Ishikawa (cell line): ENCODE results near the gene PIGM.

Source experiments
- CEBPB ChIP-seq: IDR thresholded peaks from 2 replicates; pipeline ENCODE4 v1.6.1; 2012
- CREB1 ChIP-seq: IDR thresholded peaks from 2 replicates; pipeline ENCODE4 v1.6.1; 2012; ENCODE audit warnings: low read depth
- EGR1 ChIP-seq: IDR thresholded peaks from 2 replicates; pipeline ENCODE4 v1.6.1; 2012
- EP300 ChIP-seq: IDR thresholded peaks from 2 replicates; pipeline ENCODE4 v1.6.1; 2012; ENCODE audit warnings: borderline replicate concordance
- FOXM1 ChIP-seq: IDR thresholded peaks from 2 replicates; pipeline ENCODE4 v1.6.1; 2012; ENCODE audit warnings: low read depth, borderline replicate concordance
- NFIC ChIP-seq: IDR thresholded peaks from 2 replicates; pipeline ENCODE4 v1.6.1; 2012
- RAD21 ChIP-seq: IDR thresholded peaks from 2 replicates; pipeline ENCODE4 v1.6.1; 2012; ENCODE audit warnings: low read depth
- TAF1 ChIP-seq: IDR thresholded peaks from 2 replicates; pipeline ENCODE4 v1.6.1; 2012; ENCODE audit warnings: low read depth, mild to moderate bottlenecking
- TCF12 ChIP-seq: IDR thresholded peaks from 2 replicates; pipeline ENCODE4 v1.6.1; 2012; ENCODE audit warnings: low read depth
- TEAD4 ChIP-seq: IDR thresholded peaks from 2 replicates; pipeline ENCODE4 v1.6.1; 2012
- YY1 ChIP-seq: IDR thresholded peaks from 2 replicates; pipeline ENCODE4 v1.6.1; 2012; ENCODE audit warnings: low read depth
- ZBTB7A ChIP-seq: IDR thresholded peaks from 2 replicates; pipeline ENCODE4 v1.6.1; 2012; ENCODE audit warnings: low read depth
- TF ChIP-seq, protein P1 (sequence below): IDR thresholded peaks from 2 replicates; pipeline ENCODE4 v1.6.1; 2012
- TF ChIP-seq, protein P2 (sequence below): IDR thresholded peaks from 2 replicates; pipeline ENCODE4 v1.6.1; 2012; ENCODE audit warnings: low read depth, mild to moderate bottlenecking
- TF ChIP-seq, protein P3 (sequence below): IDR thresholded peaks from 2 replicates; pipeline ENCODE4 v1.6.1; 2012

Gene PIGM

DNA sequence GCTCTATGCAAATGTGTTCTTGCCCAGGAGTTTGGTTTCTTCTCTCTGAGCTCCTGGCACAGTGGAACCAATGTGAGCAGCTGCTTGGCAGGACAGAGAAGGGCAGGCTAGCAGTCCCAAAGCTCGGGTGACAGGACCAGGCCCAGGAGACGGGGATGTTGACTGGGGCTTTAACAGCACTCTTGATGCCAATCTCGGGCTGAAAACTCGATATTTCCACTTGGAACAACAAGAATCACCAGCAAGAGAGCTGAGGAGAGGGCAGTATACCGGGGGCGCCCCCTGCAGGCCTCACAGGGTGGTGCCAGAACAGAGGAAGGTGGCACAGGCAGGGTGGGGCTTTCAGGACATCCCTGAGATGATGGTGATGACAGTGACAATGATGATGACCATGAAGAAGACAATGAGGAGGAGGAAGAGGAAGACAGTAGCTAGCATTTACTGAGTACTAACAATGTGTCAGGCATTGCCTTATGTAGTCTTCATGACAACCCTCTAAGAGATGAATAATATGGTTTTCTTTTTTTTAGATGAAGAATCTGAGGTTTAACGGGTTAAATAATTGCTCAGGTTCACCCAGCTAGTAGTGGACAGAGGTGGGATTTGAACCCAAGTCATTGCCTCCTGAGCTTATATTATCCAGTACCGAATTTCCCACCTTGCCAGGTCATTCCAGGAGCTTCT is 46.9 kb upstream of the PIGM start:
- peak; percentile 82 for TF ChIP-seq RAD21
- no peak for TF ChIP-seq EGR1

DNA sequence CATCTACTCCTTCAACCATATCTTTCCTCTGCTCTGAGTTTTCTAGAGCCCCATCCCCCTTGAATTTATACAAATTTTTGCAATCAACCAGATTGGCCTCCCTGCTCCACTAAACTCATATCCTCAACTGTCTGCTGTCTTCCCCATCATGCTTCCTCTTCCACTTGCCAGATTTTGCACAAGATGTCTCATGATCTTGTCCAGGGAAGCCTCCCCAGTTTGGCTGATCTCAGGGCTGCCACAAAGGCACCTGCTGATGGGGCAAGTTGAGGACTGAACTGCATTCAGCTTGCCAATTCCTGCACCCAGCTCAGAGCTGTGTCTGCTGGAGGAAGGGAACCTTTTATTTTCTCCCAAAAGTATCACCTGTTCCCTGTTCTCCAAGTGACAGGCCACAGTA is 45.7 kb upstream of the PIGM start:
- TF ChIP-seq TAF1 (no peak), TCF12 (no peak), NFIC (no peak), CREB1 (no peak), TEAD4 (no peak)
- TF ChIP-seq, protein P1, sequence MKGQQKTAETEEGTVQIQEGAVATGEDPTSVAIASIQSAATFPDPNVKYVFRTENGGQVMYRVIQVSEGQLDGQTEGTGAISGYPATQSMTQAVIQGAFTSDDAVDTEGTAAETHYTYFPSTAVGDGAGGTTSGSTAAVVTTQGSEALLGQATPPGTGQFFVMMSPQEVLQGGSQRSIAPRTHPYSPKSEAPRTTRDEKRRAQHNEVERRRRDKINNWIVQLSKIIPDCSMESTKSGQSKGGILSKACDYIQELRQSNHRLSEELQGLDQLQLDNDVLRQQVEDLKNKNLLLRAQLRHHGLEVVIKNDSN = no peak

DNA sequence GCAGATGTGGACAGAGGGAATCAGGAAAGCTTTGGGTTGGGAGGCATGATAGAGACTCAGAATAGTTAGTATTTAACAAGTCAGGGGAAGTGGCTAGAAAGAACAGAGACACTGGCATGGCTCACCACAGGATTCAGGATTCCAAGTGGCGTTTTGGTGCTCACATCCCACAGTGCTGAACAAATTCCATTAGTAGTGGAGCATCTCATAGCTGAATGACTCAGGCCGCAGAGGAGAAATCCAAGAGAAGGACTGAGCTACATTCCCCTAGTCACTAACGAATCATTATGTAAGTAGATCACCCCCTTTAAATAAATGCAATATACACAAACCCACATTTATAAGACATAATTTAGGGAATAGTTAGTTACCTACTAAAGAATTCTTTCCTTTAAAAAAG is 44.5 kb upstream of the PIGM start:
- no peak for TF ChIP-seq ZBTB7A
- TF ChIP-seq, protein P2, sequence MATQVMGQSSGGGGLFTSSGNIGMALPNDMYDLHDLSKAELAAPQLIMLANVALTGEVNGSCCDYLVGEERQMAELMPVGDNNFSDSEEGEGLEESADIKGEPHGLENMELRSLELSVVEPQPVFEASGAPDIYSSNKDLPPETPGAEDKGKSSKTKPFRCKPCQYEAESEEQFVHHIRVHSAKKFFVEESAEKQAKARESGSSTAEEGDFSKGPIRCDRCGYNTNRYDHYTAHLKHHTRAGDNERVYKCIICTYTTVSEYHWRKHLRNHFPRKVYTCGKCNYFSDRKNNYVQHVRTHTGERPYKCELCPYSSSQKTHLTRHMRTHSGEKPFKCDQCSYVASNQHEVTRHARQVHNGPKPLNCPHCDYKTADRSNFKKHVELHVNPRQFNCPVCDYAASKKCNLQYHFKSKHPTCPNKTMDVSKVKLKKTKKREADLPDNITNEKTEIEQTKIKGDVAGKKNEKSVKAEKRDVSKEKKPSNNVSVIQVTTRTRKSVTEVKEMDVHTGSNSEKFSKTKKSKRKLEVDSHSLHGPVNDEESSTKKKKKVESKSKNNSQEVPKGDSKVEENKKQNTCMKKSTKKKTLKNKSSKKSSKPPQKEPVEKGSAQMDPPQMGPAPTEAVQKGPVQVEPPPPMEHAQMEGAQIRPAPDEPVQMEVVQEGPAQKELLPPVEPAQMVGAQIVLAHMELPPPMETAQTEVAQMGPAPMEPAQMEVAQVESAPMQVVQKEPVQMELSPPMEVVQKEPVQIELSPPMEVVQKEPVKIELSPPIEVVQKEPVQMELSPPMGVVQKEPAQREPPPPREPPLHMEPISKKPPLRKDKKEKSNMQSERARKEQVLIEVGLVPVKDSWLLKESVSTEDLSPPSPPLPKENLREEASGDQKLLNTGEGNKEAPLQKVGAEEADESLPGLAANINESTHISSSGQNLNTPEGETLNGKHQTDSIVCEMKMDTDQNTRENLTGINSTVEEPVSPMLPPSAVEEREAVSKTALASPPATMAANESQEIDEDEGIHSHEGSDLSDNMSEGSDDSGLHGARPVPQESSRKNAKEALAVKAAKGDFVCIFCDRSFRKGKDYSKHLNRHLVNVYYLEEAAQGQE = no peak
- no peak for TF ChIP-seq EGR1
- no peak for TF ChIP-seq CEBPB
- TF ChIP-seq, protein P3, sequence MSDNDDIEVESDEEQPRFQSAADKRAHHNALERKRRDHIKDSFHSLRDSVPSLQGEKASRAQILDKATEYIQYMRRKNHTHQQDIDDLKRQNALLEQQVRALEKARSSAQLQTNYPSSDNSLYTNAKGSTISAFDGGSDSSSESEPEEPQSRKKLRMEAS = no peak
- no peak for TF ChIP-seq TEAD4
- TF ChIP-seq TCF12 = no peak
- no peak for TF ChIP-seq FOXM1
- no peak for TF ChIP-seq YY1
- TF ChIP-seq, protein P1 = no peak
- no peak for TF ChIP-seq NFIC
- no peak for TF ChIP-seq TAF1
- TF ChIP-seq CREB1 = no peak
- no peak for TF ChIP-seq RAD21
- TF ChIP-seq EP300 = no peak

DNA sequence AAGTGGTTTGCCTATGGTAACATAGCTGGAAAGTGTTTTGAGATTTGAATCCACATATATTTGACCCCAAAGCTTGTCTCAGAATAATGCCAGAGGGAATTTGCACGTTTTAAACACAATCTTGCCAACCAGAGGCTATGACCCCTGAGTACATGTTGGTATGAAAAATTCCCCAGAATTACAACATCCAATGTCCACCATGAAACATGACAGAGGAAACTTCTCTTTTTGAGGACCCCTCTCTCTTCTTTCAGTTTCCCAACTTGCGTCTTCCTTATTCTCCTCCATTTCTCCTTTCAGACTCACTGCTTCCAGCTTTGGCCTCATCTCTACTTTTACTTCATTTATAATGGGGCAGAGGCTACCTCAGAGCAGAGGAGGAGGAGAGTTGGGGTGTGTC is 44.0 kb upstream of the PIGM start:
- no peak for TF ChIP-seq EP300
- TF ChIP-seq ZBTB7A = no peak
- TF ChIP-seq NFIC = no peak
- TF ChIP-seq YY1 = no peak
- TF ChIP-seq, protein P3 = no peak
- TF ChIP-seq, protein P1 = no peak
- no peak for TF ChIP-seq CEBPB
- no peak for TF ChIP-seq EGR1
- TF ChIP-seq TCF12 = no peak
- TF ChIP-seq TEAD4 = no peak
- no peak for TF ChIP-seq CREB1
- TF ChIP-seq RAD21 = no peak

DNA sequence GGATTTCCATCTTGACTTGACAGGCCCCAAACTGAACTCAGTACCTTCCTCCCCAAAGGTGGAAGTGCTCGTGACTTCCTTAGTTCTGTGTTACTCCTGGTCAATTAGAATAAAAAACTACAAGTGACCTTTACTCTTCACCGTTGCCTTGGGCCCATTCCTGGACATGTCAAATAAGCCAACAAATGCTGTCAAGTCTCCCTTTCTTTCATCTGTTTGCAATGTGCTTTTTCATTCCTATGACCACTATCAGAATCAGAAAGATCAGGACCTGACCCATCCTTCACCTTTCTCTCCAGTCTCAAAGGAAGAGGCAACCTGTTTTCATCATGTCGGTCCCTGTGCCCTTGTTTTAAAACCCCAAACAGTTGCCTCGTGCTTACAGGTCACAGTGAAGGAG is 43.1 kb upstream of the PIGM start:
- TF ChIP-seq CREB1 = no peak
- no peak for TF ChIP-seq EP300
- TF ChIP-seq CEBPB = no peak
- TF ChIP-seq TEAD4 = no peak
- no peak for TF ChIP-seq YY1
- TF ChIP-seq, protein P1 = no peak
- no peak for TF ChIP-seq TAF1
- no peak for TF ChIP-seq RAD21
- no peak for TF ChIP-seq TCF12
- TF ChIP-seq, protein P3 = no peak
- TF ChIP-seq NFIC = no peak

DNA sequence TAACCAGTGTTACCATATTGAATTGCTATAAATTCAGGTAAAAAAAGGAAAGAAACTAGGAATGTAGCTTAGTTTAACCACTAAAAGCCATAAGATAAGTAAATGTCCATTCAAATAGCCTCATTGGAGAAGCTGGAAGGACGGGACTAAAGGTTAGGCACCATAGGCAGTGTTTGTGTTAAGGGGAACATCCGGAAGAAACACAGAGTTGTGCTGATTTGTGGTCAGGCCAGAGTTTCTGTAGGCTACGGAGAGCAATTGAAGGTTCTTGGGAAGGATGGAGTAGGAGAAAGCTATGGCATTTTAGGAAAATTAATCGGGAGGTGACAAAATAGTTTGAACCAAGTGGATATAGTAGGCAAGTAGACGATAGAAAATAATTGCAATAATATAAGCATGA is 39.5 kb upstream of the PIGM start:
- TF ChIP-seq NFIC (no peak), TAF1 (no peak), ZBTB7A (no peak), EGR1 (no peak), FOXM1 (no peak), RAD21 (no peak), CEBPB (no peak), EP300 (no peak), YY1 (no peak), TEAD4 (no peak)
- TF ChIP-seq, protein P2 = no peak
- TF ChIP-seq, protein P3 = no peak
- TF ChIP-seq, protein P1 = no peak
